A673 (cell line): Measurements from ENCODE around the gene ERGIC1. TPM values are rescaled to one million over a fixed set of nuclear protein-coding genes. Genes with fewer than 3 reads are reported as not detected.

ENCODE experiments used
- BruUV-seq: library from RNA; stranded (reverse); fragments of 400-500 nt; replicated peaks from 2 replicates; lab custom pipeline; 2021; lab: Mats Ljungman, UMichigan
- CTCF ChIA-PET: fragments of 300-600 bp; sonication (Branson Sonifier 250); formaldehyde crosslinking; loops from one replicate; lab custom pipeline; 2022; ENCODE audit warnings: antibody characterized with exemption; lab: Charles Lee
- POLR2A ChIA-PET: fragments of 300-600 bp; sonication (Branson Sonifier 250); formaldehyde crosslinking; loops from one replicate; lab custom pipeline; 2022; ENCODE audit warnings: antibody characterized with exemption; ENCODE audit not compliant: low non-redundant PET; lab: Charles Lee
- DNase-seq: peaks from one replicate; pipeline ENCODE4 v3.0.0-alpha.2; 2015; ENCODE audit warnings: low spot score
- H3K27ac ChIP-seq: fragments of 200-600 bp; sonication (generic); 2 replicates; pipeline ENCODE4 v1.5.1; 2016; ENCODE audit warnings: mixed run types, low read depth, mild to moderate bottlenecking, mixed read lengths, antibody characterized with exemption, low read length; ENCODE audit not compliant: poor library complexity, severe bottlenecking
- H3K27me3 ChIP-seq: fragments of 200-600 bp; sonication (generic); replicated peaks from 2 replicates; pipeline ENCODE4 v1.6.1; 2017; ENCODE audit warnings: mixed run types, low read depth, mild to moderate bottlenecking, mixed read lengths, antibody characterized with exemption, low read length; ENCODE audit not compliant: insufficient read depth, poor library complexity
- H3K36me3 ChIP-seq: fragments of 200-600 bp; sonication (generic); 2 replicates; pipeline ENCODE4 v1.6.1; 2016; ENCODE audit warnings: mixed run types, mild to moderate bottlenecking, mixed read lengths, antibody characterized with exemption, low read length; ENCODE audit not compliant: insufficient read depth, poor library complexity, severe bottlenecking
- H3K4me1 ChIP-seq: fragments of 200-600 bp; sonication (generic); 2 replicates; pipeline ENCODE4 v1.6.1; 2017; ENCODE audit warnings: mixed run types, mild to moderate bottlenecking, mixed read lengths, antibody characterized with exemption, low read length; ENCODE audit not compliant: insufficient read depth, poor library complexity, severe bottlenecking
- H3K4me3 ChIP-seq: fragments of 200-600 bp; sonication (generic); 2 replicates; pipeline ENCODE4 v1.5.1; 2016; ENCODE audit warnings: low read depth, mixed run types, mild to moderate bottlenecking, mixed read lengths, low read length; ENCODE audit not compliant: poor library complexity, severe bottlenecking
- H3K9me3 ChIP-seq: fragments of 200-600 bp; sonication (generic); 2 replicates; pipeline ENCODE4 v1.6.1; 2016; ENCODE audit warnings: mixed run types, low read depth, mild to moderate bottlenecking, mixed read lengths, antibody characterized with exemption, low read length; ENCODE audit not compliant: poor library complexity, severe bottlenecking
- CTCF ChIP-seq: fragments of 300-800, 200-600 bp; sonication (generic); conservative IDR thresholded peaks from 2 replicates; pipeline ENCODE4 v1.5.1; 2017; ENCODE audit warnings: low read depth, mild to moderate bottlenecking, antibody characterized with exemption, low read length, moderate library complexity, mixed read lengths
- EZH2 ChIP-seq: fragments of 200-600 bp; sonication (generic); IDR thresholded peaks from 2 replicates; pipeline ENCODE4 v1.6.1; 2017; ENCODE audit warnings: borderline replicate concordance, low read depth, mild to moderate bottlenecking, mixed read lengths, antibody characterized with exemption, low read length; ENCODE audit not compliant: poor library complexity, severe bottlenecking
- intact Hi-C: fragments of 100-400 bp; cut with micrococcal nuclease; formaldehyde crosslinking; loops from one replicate; pipeline ENCODE4 v1.10.0; 2022; ENCODE audit not compliant: unreplicated experiment
- total RNA-seq: library from RNA; stranded (reverse); gene quantifications from 2 replicates; pipeline ENCODE4 v1.2.3, GENCODE V29; 2021

ERGIC1 gene
- total RNA-seq, 1 experiment from 2014 or later = 44.2 TPM

GRCh38 chr5:172864747-172865146 is 30.7 kb downstream of the ERGIC1 start:
- CTCF ChIA-PET = no interaction called here
- H3K4me3 ChIP-seq = no peak overlapping the region
- H3K36me3 ChIP-seq = no peaks in the 10 kb centered on the region
- intact Hi-C loops = no loop called here
- POLR2A ChIA-PET = no interaction called here
- H3K9me3 ChIP-seq = no peaks in the 10 kb centered on the region
- H3K27me3 ChIP-seq = no peaks in the 10 kb centered on the region
- no TSS peak for BruUV-seq
- no peak for DNase-seq
- TF ChIP-seq CTCF = no peak
- no peak for TF ChIP-seq EZH2
- H3K27ac ChIP-seq = no peak overlapping the region
- no peaks in the 10 kb centered on the region for H3K4me1 ChIP-seq

- H3K4me1 ChIP-seq = no peaks in the 10 kb centered on the region
- intact Hi-C loops = no loop called here
- no TSS peak for BruUV-seq
- TF ChIP-seq CTCF (no peak), EZH2 (no peak)
- H3K36me3 ChIP-seq = no peaks in the 10 kb centered on the region
- no peaks in the 10 kb centered on the region for H3K9me3 ChIP-seq
- CTCF ChIA-PET = no interaction called here
- H3K27ac ChIP-seq = no peak overlapping the region
- POLR2A ChIA-PET = no interaction called here
- H3K4me3 ChIP-seq = no peak overlapping the region
- DNase-seq = no peak
- no peaks in the 10 kb centered on the region for H3K27me3 ChIP-seq
Observed at GRCh38 chr5:172866378-172866777, 32.3 kb downstream of the ERGIC1 start.

- CTCF ChIA-PET = no interaction called here
- no TSS peak for BruUV-seq
- no peaks in the 10 kb centered on the region for H3K36me3 ChIP-seq
- no peaks in the 10 kb centered on the region for H3K4me1 ChIP-seq
- no peaks in the 10 kb centered on the region for H3K27me3 ChIP-seq
- H3K9me3 ChIP-seq = no peaks in the 10 kb centered on the region
- H3K4me3 ChIP-seq = no peak overlapping the region
- no peak overlapping the region for H3K27ac ChIP-seq
- POLR2A ChIA-PET = no interaction called here
- intact Hi-C loops = no loop called here
- TF ChIP-seq CTCF (no peak), EZH2 (no peak)
- no peak for DNase-seq
Observed at GRCh38 chr5:172866802-172867748, 33.0 kb downstream of the ERGIC1 start.
